PC-9 (cell line): ENCODE results near the gene GART.
"Not testable (repeated sequence)": the region's sequence is repeated elsewhere in the genome, so short reads cannot be mapped to it uniquely, and the experiment has no call there.

Experiments
- CTCF ChIP-seq: fragments of 200-600 bp; sonication (generic); conservative IDR thresholded peaks from 2 replicates; pipeline ENCODE4 v1.6.1; 2017; ENCODE audit warnings: mixed run types, antibody characterized with exemption, mild to moderate bottlenecking, moderate library complexity
- EZH2 ChIP-seq: fragments of 200-600 bp; sonication (generic); IDR thresholded peaks from 2 replicates; pipeline ENCODE4 v1.8.0; 2017; ENCODE audit warnings: antibody characterized with exemption, low read depth

GRCh38 chr21:33576741-33577141, 34.8 kb upstream of the GART start:
- TF ChIP-seq EZH2, CTCF: not testable (repeated sequence)
